Body of pancreas (tissue), 4 donors: ENCODE measurements around the gene NOA1. TPM values are rescaled to one million over a fixed set of nuclear protein-coding genes. Genes with fewer than 3 reads are reported as not detected.

ENCODE experiments used
- ATAC-seq: fragments of 150-250 bp; one replicate; pipeline ENCODE4 v1.9.1; 2016
- DNase-seq, 4 donors: peaks; one replicate each; pipeline ENCODE4 v3.0.0-alpha.2; 2019
- H3K27ac ChIP-seq, 4 donors: fragments of 200-600 bp; sonication (generic); 1 replicate in 3 of 4; 2 replicates in 1 of 4; pipeline versions ENCODE4 v1.5.1 to v1.6.1; 2016 to 2019; ENCODE audit warnings: mild to moderate bottlenecking in 1 of 4, mixed read lengths in 1 of 4, moderate library complexity in 1 of 4
- H3K27me3 ChIP-seq, 2 donors: fragments of 200-600 bp; sonication (generic); one replicate each; pipeline ENCODE4 v1.6.0; 2016; ENCODE audit warnings: mild to moderate bottlenecking in 1 of 2
- H3K36me3 ChIP-seq, 2 donors: fragments of 200-600 bp; sonication (generic); replicated peaks in 1 of 2; 2 replicates each; pipeline ENCODE4 v1.5.1; 2016; ENCODE audit warnings: low read depth in 2 of 2; ENCODE audit not compliant: insufficient read depth in 1 of 2
- H3K4me1 ChIP-seq: fragments of 200-600 bp; sonication (generic); one replicate; pipeline ENCODE4 v1.6.0; 2016
- H3K4me3 ChIP-seq, 2 donors: fragments of 200-600 bp; sonication (generic); 1 replicate in 1 of 2; 2 replicates in 1 of 2; pipeline ENCODE4 v1.5.1; 2016 to 2019
- H3K9me3 ChIP-seq, 3 donors: fragments of 200-600 bp; sonication (generic); 1 replicate in 2 of 3; 2 replicates in 1 of 3; pipeline ENCODE4 v1.5.1; 2016
- POLR2A ChIP-seq, 3 donors: fragments of 450-650 bp; IDR thresholded peaks; one replicate each; pipeline ENCODE4 v1.6.1; 2016; ENCODE audit warnings: antibody characterized with exemption in 3 of 3, mild to moderate bottlenecking in 2 of 3
- WGBS, 2 donors: methylation state at CpG; one replicate each; pipeline ENCODE4 v1.1.5; 2017; 5-methylcytosine and 5-hydroxymethylcytosine counted together
- intact Hi-C: fragments of 100-400 bp; cut with DNase I; formaldehyde crosslinking; loops from one replicate; pipeline ENCODE4 v1.15.1; 2023
- total RNA-seq, 2 donors: library from RNA; depleted of rRNA; stranded (reverse); fragments of >200 nt; gene quantifications; one replicate each; pipeline ENCODE4 v1.1.0, GENCODE V29; 2016
- TF ChIP-seq, protein P1 (sequence below), 7 experiments: fragments of 450-650 bp in 4 of 7; fragments of 200-600 bp in 3 of 7; sonication (generic) in 3 of 7; IDR thresholded peaks; one replicate each; pipeline ENCODE4 v1.5.1; 2016 to 2019; ENCODE audit warnings: antibody characterized with exemption in 7 of 7

Gene NOA1
- total RNA-seq, 2 donors from 2014 or later, result 27.7 to 30.6 TPM

DNA sequence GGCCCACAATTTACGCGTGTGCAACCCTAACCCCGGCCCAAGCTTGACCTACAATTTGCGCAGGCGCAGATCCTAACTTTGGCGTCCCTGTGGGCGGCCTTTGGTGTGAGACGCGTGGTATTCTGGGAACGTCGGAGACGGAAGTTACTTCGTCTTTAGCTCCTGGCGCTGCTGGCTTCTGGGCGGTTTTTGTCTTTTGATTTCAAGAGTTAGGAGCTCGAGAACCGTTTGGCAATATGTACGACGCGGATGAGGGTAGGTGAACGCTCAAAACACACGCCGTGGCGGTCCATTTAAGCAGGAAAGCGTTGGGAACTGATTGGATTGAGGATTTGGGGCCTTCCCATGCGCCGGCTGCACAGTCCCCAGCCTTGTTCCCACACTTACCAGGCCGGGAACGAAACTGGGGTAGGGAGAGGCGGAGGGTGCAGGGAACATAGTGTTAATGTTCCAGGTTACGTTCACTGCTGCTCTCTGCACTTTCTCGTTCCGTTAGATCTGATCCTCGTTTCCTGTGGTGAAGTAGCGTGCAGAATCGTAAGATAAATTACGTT is 1.4 kb upstream of the NOA1 start, which contains the start of gene POLR2B:
TSS of gene POLR2B (plus strand) at position 147 of the 554 bp plus-strand sequence. CDS start at position 237, 90 bp downstream.
- Histone ChIP-seq H3K27ac (peak within 1 kb of the TSS; percentile 65 to 94 (median 86)), H3K9me3 (no peaks in the 10 kb centered on the region), H3K4me1 (peaks cover 65% of the 10 kb centered on the region), H3K27me3 (no peaks in the 10 kb centered on the region), H3K36me3 (no peaks in the 10 kb centered on the region), H3K4me3 (peak within 1 kb of the TSS; percentile 89 to 95)
- intact Hi-C loops, result no loop called here
- TF ChIP-seq, protein P1, sequence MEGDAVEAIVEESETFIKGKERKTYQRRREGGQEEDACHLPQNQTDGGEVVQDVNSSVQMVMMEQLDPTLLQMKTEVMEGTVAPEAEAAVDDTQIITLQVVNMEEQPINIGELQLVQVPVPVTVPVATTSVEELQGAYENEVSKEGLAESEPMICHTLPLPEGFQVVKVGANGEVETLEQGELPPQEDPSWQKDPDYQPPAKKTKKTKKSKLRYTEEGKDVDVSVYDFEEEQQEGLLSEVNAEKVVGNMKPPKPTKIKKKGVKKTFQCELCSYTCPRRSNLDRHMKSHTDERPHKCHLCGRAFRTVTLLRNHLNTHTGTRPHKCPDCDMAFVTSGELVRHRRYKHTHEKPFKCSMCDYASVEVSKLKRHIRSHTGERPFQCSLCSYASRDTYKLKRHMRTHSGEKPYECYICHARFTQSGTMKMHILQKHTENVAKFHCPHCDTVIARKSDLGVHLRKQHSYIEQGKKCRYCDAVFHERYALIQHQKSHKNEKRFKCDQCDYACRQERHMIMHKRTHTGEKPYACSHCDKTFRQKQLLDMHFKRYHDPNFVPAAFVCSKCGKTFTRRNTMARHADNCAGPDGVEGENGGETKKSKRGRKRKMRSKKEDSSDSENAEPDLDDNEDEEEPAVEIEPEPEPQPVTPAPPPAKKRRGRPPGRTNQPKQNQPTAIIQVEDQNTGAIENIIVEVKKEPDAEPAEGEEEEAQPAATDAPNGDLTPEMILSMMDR (IDR thresholded peaks at IDR 0.05), result no peak
- TF ChIP-seq POLR2A (IDR thresholded peaks at IDR 0.05), result peak; percentile 67 to 95 (median 93)
- peak; percentile 76 for ATAC-seq
- DNase-seq, result peak; percentile 94 to 97 (median 96)
- 0 to 1% methylated on average over 34 to 37 of the region's 37 CpGs for WGBS, 2 donors

DNA sequence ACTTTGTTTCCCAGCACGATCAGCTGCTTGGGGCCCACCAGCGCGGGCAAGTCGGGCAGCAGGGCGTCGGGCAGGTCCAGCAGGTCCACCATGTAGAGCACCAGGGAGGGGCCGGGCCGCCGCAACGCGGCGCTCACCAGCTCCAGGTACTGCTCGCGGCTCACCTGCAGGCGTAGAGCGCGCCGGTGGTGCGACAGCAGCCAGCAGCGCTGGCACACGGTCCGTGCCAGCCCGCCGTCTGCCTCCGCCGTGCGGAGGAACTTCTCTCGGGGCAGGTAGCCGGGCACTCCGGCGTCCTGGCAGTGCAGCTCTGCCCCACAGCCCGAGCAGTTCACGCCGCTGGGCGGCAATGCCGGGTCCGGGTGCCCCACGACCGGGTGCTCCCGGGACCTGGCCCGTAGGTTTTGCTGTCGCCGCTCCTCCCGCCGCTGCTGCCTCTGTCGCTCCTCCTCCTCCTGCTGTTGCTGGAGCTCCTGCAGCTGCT is 527 bp downstream of the NOA1 start:
- Histone ChIP-seq H3K4me1 (peaks cover 50% of the 10 kb centered on the region), H3K27me3 (no peaks in the 10 kb centered on the region), H3K36me3 (peaks cover 17 to 19% of the 10 kb centered on the region in 2 donors), H3K9me3 (peaks cover 0 to 10% (median 0%) of the 10 kb centered on the region in 3 donors), H3K27ac (peak overlapping the region; percentile 72 to 94 (median 86)), H3K4me3 (peak overlapping the region; percentile 89 to 95)
- ATAC-seq (peak; percentile 74), DNase-seq (peak; percentile 78 to 83 (median 82))
- intact Hi-C loops, result no loop called here
- peak in 1 of 3 donors; percentile 25 for TF ChIP-seq POLR2A (IDR thresholded peaks at IDR 0.05)
- TF ChIP-seq, protein P1 (IDR thresholded peaks at IDR 0.05), result peak in 4 of 7 experiments; percentile 28 to 44 (median 41)
- WGBS, 2 donors, result 0 to 1% methylated on average over 15 to 40 of the region's 46 CpGs

DNA sequence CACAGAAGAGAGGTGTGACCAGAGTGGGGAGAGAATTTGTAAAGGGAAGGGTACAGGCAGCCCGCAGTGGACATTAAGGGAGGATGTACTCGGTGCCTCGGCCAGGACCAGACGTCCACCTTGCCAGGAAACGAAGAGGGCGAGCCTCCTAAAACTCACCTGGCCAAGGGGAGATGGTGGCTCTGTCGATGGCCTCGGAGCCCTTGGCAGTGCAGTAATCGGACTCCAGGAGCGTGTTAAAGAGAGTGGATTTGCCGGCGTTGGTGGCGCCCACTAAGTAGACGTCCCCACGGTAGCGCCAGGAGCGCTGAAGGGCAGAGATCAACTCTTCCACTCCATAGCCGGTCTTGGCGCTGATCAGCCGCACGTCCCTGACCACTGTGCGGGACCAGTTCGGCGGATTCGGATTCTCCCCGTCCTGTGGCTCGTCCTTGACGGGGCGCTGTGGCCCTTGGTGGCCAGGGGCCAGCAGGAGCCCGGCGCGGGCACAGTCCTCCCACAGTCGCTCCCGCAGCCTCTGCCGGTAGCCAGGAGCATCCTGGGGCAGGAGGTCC is 1.0 kb downstream of the NOA1 start:
- no peak for TF ChIP-seq POLR2A (IDR thresholded peaks at IDR 0.05)
- TF ChIP-seq, protein P1 (IDR thresholded peaks at IDR 0.05), result no peak
- Histone ChIP-seq H3K4me3 (peak overlapping the region; percentile 89 to 95), H3K27ac (peak overlapping the region; percentile 72 to 94 (median 86)), H3K4me1 (peaks cover 45% of the 10 kb centered on the region), H3K27me3 (no peaks in the 10 kb centered on the region), H3K36me3 (peaks cover 17 to 19% of the 10 kb centered on the region in 2 donors), H3K9me3 (peaks cover 0 to 10% (median 0%) of the 10 kb centered on the region in 3 donors)
- peak; percentile 0 for ATAC-seq
- intact Hi-C loops, result no loop called here
- DNase-seq, result no peak
- 0 to 1% methylated on average over 16 to 35 of the region's 35 CpGs for WGBS, 2 donors

DNA sequence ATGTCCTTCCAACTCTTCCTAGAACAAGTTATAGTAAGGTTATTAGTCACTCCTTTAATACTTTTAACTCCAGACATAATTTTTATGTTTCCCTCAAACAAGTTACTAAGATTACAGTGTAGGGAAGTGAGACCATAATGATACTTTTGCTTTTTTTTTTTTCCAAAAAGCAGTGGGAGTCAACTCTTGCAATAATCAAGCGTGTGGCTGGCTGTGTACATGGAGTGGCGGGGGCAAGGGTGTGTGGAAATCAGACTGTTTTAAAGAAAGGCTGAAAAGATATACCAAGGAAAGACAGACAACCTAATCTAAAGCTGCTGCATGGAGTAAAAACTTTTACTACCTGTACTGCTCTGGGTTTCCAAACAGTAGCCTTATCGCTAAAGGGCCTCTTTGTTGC is 4.1 kb downstream of the NOA1 start:
- WGBS, 2 donors, result 96 to 97% methylated on average over 3 of the region's 3 CpGs
- no peak for ATAC-seq
- Histone ChIP-seq H3K27ac (no peak overlapping the region), H3K4me3 (no peak overlapping the region), H3K4me1 (peaks cover 27% of the 10 kb centered on the region), H3K27me3 (no peaks in the 10 kb centered on the region), H3K36me3 (peaks cover 17 to 19% of the 10 kb centered on the region in 2 donors), H3K9me3 (peaks cover 0 to 10% (median 0%) of the 10 kb centered on the region in 3 donors)
- intact Hi-C loops, result no loop called here
- DNase-seq, result no peak
- TF ChIP-seq POLR2A (IDR thresholded peaks at IDR 0.05), result no peak
- TF ChIP-seq, protein P1 (IDR thresholded peaks at IDR 0.05), result no peak
